Esophagus mucosa (tissue), 1 donor: ENCODE data around the gene ACADVL. TPM values are rescaled to one million over a fixed set of nuclear protein-coding genes. Genes with fewer than 3 reads are reported as not detected.
"Not testable (repeated sequence)": the region's sequence is repeated elsewhere in the genome, so short reads cannot be mapped to it uniquely, and the experiment has no call there.

ENCODE experiments used
- ATAC-seq: fragments of 200-7000 bp; cut with Tn5 transposase; one replicate; pipeline ENCODE4 v1.9.1; 2020
- total RNA-seq: library from RNA; stranded (reverse); gene quantifications from one replicate; pipeline ENCODE4 v1.2.4, GENCODE V29; 2023
- donor health status: DM: yes; HTN: yes; CAD: no.

ACADVL gene
- total RNA-seq, 1 donor from 2014 or later, result 311 TPM

DNA sequence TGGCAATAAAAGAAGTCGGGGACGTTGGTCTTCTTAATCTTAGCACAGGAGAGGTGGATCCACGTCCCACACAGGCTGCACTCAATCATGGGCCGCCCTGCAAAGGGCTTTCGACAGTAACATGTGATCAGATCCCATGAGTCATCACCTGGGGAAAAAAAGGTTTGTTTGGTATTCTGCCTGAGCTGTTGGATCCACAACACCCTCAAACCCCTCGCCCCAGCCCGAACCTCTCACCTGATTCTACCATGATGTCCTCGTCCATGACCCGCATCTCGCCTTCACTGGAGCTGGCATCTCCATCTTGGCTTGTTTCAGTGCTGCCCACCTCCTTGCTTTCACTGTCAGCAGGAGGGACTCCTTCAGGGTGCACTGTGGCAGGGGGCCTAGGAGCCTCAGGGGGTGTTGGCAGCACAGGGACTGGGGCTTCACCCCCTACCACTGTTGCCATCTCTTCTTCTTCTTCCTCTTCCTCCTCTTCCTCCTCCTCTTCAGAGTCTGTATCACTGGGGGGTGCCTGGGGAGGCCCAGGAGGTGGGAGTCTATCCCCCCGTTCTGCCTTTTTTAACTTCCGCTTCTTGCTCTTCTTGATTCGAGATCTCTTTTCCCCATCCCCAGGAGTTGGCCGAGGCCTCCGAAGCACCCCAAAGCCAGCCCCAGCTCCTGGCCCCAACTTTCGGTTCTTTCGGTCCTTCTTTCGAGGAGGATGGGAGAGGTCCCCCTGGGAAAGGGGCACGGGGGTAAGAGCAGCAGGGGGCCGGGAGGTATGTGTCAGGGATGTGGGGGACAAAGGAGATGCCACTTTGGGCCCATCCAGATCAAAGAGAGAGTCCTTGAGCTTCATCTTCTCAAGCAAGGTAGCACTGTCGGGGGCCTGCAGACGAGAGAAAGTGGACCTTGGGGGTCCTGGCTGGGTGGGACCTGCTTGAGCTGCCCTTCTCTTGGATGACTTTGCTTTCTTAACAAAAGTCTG lies 16.2 kb downstream of the ACADVL start:
- no peak for ATAC-seq

DNA sequence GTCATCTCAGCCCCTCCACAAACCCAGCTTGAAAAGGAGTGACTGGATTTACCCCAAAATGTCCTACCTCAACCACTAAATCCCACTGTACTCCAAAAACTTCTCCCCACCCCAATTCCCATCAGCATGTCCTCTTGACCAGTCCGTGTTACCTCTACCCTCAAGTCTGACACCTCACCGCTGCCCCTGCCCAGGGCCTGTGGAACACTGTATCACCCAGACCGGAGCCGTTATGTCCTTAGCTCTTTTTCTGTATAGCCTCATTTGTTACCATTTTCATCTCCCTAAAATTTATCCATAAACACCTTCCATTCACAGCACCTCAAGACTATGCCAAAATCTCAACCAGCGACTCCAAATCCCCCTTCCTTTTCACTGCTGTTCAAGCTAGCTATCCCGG lies 17.1 kb downstream of the ACADVL start:
- no peak for ATAC-seq

DNA sequence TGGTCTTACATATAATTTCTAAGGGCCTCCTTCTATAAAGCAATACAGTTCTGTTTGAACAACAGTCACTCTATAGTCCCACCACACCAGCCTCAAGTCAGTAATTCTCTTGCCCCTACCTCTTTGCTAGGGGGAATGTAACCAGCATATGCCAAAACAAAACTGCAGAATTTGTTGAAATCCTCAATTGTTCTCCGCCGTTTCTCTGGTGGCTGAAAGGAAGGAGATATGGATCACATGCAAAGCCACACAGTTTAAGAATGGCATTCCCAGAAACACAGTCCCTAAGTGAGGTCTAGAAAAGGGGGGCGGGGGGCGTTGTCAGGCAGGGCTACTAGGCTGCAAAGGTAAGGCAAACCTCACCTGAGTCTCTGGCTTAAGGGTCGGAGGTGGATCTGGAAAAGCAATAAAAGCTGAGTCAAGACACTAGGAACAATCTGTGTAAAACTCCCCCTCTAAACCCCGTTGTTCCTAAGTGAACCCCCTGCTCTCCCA lies 17.6 kb downstream of the ACADVL start:
- ATAC-seq, result no peak

DNA sequence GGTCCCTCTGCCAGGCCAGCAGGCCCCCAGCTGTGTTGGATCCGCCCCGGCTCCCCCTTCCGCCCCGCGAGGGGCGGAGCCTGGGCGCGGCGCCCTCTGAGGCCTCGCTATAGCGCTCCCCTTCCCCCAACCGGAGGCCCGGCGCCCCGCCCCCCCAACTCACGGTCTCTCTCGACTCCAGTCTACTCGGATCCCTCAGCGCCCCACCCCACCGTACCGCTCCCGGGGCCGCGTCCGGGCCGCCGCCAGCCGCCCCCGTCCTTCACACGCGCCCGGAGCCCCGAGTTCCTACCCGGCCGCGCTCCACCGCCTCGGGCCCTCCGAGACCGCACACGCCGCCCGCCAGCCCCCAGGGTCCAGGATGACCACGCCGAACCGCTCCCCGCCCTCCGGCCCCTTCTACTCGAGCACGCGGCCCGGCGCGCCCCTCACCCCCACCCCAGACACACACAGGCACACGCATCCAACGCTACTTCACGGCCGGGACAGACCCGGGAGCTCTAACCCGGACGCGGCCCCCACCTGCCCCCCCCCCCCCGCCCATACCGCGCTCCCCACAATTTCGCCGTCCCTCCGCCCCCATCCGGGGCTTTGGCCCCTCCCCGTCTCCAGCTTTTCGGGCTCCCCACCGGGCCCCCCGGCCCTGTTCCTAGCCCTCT lies 18.2 kb downstream of the ACADVL start:
- ATAC-seq, result peak; percentile 29

DNA sequence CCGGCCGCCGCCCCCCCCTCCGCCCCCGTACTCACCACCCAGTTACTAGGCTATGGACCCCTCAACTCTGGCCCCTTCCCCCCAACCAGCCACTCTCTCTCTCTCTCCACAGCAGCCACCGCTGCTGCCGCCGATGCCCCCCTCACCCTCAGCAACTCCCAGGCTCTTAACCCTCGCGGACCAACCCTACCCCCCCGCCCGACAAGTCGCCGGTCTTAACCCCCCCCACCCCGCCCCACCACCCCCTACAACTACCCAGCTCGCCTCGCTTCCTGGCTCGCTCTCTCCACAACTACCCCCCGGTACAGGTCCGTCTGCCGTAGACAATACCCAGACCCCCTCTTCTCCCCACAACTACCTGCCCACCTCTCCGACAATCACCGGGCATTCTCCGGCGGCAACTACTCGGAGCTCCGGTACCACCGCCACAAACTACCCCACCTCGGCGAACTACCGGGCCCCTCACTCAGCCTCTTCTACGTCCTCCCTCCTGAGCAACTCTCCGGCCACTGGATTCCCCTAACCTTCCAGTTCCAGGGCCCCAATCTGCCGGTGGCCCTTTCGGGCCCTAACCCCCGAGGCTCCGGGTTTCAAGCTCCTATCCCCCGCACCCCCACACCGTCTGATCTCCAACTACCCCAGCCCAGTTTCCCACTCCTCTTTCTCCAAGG lies 18.8 kb downstream of the ACADVL start:
- no peak for ATAC-seq

DNA sequence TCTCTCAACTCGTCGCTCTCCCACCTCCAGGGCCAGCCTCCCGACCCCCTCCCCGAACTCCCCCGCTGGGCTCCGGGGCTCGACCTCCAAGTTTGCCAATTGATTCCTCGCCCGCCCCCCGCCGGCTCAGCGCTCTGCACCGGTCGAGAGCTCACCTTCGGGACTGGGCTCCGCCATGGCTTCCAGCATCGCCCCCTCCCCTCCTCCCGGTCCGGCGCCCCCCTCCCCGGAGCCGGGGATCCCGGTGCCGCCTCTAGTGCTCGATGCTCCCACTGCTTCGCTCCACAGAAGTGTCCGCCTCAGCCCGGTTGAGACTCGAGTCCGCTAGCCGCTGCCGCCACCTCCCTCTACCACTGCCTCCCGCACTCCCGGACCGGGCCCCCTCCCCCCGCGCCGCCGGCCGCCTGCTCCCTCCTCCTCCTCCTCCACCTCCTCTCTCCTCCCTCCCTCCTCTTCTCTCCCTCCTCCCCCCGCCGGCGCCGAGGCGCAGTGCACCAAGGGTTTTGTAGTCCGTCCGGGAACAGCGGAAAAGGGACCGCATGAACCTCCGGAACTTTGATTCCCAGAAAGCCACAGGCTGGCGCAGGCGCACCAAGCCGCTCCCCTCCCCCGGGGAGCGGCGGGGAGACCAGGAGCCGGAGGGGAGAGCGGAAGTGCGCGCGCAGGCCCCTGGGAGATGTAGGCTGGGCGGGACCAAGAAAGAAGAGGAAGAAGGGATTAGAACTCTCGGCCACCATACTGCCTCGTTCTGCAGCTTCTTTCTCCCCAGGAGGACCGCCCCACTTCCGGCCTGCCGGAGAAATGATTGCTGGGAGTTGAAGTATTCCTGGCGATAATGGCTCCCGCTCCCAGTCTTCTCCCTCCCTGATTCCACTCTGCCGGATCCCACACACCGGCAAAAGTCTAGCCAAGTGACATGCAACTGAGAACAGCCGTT lies 19.6 kb downstream of the ACADVL start, which contains the start of gene PHF23:
Gene PHF23, minus strand, starts transcription at position 367 of the 937 bp plus-strand sequence. Its CDS starts 178 bp downstream, at position 189.
- ATAC-seq, result peak; percentile 72

DNA sequence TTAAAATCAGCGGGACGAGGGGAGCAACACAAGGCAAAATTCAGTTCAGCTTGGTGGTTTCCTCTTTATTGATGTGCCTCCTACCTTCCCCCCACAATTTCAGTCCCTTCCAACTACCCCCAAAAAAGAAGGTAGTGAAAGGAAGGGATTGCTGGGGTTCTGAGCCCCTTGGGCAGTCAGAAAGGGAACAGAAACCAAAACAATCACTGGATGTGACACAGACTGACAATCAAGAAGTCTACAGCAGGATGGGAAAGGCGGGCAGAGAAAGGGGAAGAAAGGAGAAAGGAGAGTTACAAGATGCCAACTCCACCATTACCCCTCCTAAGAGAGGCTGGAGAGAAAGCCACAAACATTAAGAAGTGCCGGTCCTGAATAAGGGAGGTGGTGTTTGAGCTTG lies 20.6 kb downstream of the ACADVL start:
- no peak for ATAC-seq

DNA sequence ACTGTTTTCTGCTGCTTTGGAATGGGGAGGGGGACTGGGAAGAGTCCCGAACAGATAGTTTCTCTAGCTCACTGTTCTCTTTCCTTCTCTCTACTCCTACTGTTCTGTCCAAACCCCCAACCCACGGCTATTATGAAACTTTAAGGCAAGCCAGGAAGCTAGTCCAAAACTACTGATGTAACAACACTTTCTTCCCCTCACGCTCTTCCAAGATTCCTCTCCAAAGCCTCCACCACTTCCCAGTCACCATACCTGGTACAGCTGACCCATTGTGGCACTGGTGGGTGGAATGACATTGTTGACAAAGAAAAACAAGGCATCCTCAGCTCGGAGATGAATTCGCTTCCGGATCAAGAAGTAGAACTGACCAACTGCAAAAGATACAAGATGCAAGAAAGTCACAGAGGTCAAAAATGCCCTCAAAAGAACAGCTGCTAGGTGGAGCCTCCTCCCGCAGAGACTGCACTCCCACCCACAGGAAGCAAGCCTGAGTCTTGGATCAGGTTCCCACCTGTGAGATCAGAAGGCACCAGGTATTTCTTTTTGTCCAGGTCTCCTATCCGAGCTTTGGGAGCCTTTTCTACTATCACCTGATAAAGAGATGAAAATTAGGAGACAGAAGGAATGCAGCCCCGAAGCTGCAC lies 21.5 kb downstream of the ACADVL start:
- ATAC-seq, result no peak

DNA sequence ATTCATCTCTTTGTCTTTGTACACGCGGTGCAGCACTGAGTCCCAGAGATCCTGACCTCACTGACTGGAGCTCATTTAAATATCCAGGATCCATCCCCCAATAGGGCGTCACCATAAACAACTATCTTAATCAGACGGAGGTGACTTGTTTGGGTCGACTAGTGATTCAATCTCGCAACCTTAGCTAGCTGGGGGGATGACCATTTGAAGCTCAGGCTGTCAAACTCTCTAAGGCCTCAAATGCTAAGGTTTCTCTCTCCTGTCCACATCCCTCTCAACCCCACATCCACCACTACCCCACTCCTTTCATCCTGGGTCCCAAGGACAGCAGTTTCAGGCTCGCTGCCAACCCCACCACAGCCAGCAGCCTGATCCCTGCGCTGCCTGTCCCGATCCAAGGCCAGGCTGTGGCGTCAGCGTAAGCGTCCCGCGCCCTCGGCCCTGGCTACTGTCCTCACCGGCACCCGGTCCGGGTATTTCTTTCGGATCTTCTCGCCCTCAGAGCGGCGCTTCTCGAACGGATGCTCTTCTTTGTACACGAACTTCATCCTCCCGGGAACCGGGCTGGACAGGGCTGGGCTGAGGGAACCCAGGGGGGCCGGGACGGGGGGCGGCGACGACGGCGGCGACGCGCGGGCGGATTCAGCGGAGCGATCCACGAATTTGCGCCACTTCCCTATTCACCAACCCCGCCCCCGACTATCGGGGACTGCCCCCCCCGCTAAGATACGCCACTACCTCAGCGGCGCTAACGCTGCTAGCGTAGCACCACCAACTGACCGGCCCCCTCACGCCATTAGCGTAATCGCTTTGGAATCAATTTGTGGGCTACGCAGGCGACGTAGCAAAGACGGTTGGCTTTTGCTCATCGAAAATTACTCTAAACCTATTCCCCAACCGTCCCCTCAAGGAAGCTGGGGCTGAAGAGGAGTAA lies 22.3 kb downstream of the ACADVL start, which contains the start of gene GABARAP:
Gene GABARAP, minus strand, starts transcription at position 667 of the 934 bp plus-strand sequence. Its CDS starts 119 bp downstream, at position 548.
- ATAC-seq, result peak; percentile 57

DNA sequence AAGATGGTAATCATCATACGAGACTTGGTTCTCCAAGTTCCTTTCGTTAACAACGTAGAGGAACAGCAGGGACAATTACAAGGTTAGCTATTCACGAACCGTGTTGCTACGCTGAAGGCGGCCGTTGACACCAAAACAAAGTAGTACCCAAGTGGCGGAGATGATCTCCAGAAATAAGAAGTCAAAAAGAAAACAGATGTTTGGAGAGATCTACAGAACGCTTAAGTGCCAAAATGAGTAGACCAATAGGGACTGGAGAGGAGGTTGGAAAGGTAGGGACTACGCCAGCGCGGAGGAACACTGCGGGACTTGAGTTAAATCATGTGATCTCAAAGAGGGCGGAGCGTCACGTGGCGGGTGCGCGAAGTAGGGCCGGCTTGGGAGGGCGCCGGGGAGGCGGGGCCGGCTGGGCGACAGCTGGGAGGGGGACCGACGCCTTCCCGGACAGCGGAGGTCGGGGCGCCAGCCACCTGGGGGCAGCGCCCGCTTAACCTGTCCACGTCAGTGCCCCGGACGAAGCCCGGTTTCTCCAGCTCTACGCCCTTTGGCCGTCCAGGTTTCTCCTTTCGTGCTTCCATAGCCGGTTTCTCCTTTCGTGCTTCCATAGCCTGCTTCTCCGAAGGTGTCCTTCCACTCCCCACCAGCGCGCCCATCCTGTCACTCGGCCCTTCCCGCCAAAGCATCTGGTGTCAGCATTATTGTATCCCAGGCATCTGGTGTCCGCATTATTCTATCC lies 23.1 kb downstream of the ACADVL start:
- peak; percentile 55 for ATAC-seq

DNA sequence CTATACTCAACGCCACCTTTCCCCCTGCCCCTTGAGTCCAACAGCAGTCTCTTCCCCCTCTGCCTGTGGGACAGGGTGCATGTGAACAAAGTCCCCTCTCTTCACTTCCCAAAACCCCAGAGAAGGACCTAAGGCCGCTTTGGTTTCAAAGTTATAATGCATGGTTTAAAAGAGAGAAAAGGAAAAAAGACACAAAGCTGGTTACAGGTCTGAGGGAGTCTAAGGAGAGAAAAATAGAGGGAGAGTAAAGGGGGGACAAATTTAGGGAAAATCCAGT lies 23.7 kb downstream of the ACADVL start:
- ATAC-seq, result no peak

DNA sequence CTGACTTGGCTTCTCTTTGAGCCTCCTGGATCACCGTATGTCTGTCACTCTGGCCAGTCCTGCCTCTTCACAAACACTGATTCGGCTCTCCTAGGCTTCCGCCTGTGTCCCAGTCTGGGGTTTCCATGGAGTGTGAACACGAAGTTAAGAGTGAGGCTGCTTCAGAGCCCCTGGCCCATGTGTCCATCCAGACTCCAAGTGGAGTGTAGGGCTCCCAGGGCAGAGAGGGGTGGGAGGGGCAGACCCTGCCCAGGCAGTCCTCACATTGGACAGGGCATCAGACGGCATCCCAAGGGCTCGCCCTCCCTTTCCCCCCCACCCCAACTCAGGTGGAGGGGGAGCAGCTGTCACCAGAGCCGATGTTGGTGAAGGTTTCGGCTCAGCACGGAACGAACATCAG lies 24.1 kb downstream of the ACADVL start:
- ATAC-seq, result not testable (repeated sequence)

DNA sequence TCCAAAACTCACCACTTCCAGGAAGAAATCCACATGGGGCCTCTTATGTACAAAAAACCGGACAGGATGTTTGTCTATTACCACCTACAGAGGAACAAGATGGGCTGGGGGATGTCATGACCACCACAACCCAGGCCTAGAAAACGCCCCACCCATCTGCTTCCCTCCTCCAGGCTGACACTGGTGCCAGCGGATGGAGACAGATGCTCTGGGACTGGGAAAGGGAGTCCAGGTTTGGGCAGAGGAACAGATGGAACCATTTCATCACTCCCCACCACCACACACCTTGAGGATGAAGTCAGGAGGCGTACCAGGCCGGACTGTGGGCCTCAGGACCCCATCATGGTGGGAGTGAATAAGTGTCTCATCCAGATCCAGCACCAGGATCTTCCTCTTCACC lies 27.0 kb downstream of the ACADVL start:
- ATAC-seq, result no peak

DNA sequence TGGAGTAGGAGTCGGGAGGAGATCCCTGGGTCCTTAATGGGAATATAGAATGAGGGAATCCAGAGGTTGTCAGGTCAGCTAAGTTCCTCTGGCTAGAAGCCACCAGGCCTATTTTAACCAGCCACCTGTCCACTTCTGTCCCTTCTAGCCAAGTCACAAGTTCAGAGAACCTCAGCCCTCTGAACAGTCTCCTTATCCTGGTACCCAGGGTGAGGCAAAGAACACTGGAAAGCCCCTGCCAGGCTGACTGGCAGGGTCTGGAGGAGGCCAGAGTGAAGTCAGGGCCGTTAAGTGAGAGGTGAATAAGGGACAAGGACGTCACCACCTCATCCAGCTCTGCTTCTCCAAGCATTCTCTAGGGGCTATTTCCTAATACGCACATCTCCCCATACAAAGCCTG lies 29.1 kb downstream of the ACADVL start:
- no peak for ATAC-seq

DNA sequence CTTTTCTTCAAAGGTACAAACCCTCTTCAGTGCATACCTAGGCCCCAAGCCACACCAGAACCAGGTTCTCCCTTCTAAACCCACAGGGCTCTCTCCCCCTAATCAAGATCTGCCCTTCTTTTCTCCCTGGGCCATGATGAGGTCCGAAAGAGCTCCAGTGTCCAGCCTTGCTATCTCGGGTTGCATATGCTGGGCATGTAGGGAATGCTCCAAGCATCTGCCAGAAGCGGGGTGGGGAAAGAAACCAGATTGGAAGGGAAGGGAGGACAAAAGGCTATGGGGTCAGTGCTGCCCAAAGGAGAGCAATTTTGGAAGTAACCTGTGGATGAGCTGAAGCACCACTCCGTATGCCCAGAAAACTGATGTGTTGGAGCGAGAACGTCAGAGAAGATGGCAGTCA lies 29.5 kb downstream of the ACADVL start:
- ATAC-seq, result no peak

DNA sequence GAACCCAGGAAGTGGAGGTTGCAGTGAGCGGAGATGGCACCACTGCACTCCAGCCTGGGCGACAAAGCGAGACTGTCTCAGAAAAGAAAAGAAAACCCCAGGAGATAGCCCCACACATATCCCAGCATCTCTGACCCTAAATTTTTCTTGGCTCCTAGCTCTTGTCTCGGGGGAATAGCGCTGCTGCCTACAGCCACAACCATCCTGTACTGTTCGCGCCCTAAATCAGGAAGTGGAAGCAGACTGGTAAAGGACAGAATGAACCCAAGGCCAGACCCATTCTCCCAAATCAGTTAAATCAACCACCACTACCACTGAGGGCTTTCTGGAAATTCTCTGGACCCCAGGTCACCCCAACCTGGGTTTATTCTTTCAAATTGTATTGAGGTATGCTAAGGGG lies 30.1 kb downstream of the ACADVL start:
- ATAC-seq, result no peak

DNA sequence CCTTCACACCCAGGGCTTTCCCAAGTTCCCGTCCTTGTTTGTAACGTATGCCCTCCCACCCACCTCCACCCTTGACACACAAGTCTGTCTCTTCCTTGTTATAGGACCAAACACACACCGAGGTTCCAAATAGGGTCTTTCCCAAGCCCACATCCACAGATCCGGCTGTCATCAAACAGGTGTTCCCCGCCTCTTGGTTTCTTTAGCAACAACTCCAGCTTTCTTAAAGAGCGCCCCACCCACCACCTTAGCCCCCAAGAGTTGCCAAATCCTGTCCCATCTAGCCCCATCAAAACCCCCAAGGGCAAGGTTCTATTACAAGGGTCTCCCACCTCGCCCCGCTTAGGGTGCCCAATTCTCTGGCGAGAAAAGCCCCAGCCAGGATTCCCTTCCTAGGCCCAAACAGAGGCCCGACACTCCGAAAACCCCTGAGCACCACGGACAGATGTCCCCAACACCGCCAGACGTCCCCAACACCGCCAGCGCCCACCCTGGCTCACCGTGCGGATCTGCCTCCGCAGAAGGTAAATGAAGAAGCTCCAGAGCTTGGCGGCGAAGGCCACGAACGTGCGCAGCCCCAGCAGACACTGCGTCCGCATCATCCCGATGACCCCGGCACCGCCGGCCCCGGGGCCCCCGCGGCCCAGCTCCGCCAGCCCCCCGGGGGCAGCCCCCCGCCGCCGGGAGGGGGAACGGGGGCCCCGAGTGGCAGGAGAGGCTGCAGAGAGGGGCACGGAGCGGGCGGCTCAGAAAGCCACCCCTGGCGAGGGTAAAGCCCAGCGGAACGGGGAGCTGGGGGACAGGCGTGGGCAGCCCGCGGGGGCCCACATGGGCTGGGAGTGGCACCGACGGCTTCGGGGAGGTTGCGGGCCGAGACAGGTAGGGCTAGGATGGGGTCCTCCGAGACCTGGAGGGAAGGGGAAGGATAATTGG lies 31.2 kb downstream of the ACADVL start:
- ATAC-seq, result peak; percentile 17

DNA sequence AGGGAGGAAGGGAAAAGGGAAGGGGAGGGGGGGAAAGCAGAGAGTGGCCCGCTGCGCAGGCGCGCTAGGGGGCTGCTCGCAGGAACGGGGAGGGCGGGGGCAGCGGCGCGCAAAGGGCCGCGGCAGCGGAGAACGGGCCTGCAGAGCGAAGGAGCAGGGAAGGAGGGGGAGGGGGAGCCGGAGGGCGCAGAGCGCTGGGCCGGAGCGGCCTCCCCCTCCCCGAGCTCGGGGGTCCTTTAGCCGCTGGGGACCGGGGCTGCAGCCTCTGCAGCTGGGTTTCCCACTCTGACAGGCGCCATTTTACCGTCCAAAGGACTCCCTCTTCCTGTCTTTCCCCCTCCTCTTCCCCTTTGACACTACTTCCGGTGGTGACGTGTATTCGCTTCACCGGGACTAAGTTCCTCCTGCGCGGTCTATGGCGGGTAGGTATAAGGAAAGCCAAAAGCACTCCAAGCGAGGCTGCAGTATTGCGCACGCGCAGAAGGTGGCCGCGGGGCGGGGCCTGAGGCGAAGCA lies 32.0 kb downstream of the ACADVL start, which contains the start of gene CTDNEP1:
Gene CTDNEP1, minus strand, starts transcription at position 74 of the 515 bp plus-strand sequence. CDS start 438 bp downstream, outside the sequence.
- peak; percentile 88 for ATAC-seq
